Uterus (tissue), 4 donors: ENCODE measurements around the gene CDH24. TPM values are rescaled to one million over a fixed set of nuclear protein-coding genes. Genes with fewer than 3 reads are reported as not detected.

Experiments used
- DNase-seq, 2 donors: peaks; one replicate each; pipeline ENCODE4 v3.0.0-alpha.2; 2019 to 2020
- H3K27ac ChIP-seq, 2 donors: fragments of 200-600 bp; sonication (generic); 1 replicate in 1 of 2; 2 replicates in 1 of 2; pipeline ENCODE4 v1.5.1; 2016 to 2018
- H3K27me3 ChIP-seq, 2 donors: fragments of 200-600 bp; sonication (generic); one replicate each; pipeline ENCODE4 v1.5.1; 2018 to 2019; ENCODE audit warnings: control low read depth in 1 of 2
- H3K36me3 ChIP-seq, 2 donors: fragments of 200-600 bp; sonication (generic); one replicate each; pipeline ENCODE4 v1.5.1; 2019; ENCODE audit warnings: control low read depth in 1 of 2
- H3K4me1 ChIP-seq, 2 donors: fragments of 200-600 bp; sonication (generic); one replicate each; pipeline ENCODE4 v1.5.1; 2018 to 2019; ENCODE audit warnings: control low read depth in 1 of 2
- H3K4me3 ChIP-seq, 2 donors: fragments of 200-600 bp; sonication (generic); 1 replicate in 1 of 2; 2 replicates in 1 of 2; pipeline ENCODE4 v1.5.1; 2018 to 2019; ENCODE audit warnings: mild to moderate bottlenecking in 1 of 2
- H3K9me3 ChIP-seq, 2 donors: fragments of 200-600 bp; sonication (generic); one replicate each; pipeline ENCODE4 v1.5.1; 2019; ENCODE audit warnings: control low read depth in 1 of 2
- CTCF ChIP-seq, 4 experiments: fragments of 200-600 bp in 2 of 4; fragments of 450-650 bp in 2 of 4; sonication (generic) in 2 of 4; IDR thresholded peaks; one replicate each; pipeline ENCODE4 v1.5.1; 2016 to 2019; ENCODE audit warnings: antibody characterized with exemption in 4 of 4, mild to moderate bottlenecking in 2 of 4, moderate library complexity in 1 of 4
- POLR2A ChIP-seq, 2 donors: fragments of 450-650 bp; IDR thresholded peaks; one replicate each; pipeline ENCODE4 v1.6.1; 2016; ENCODE audit warnings: antibody characterized with exemption in 2 of 2, mild to moderate bottlenecking in 1 of 2, moderate library complexity in 1 of 2
- intact Hi-C: fragments of 100-400 bp; cut with DNase I; formaldehyde crosslinking; loops from one replicate; pipeline ENCODE4 v1.15.1; 2023; ENCODE audit warnings: low total_unique reads
- total RNA-seq, 4 donors: library from RNA; depleted of rRNA in 3 of 4; stranded (reverse); fragments of >200 nt in 3 of 4; gene quantifications; one replicate each; pipeline versions ENCODE4 v1.1.0 to v1.2.4, GENCODE V29; 2014 to 2023
- donor health status: DM: yes; HTN: yes; CAD: no.

The CDH24 gene
- total RNA-seq, 4 donors from 2014 or later: 6.5 to 18.0 (median 13.8) TPM

GRCh38 chr14:23035303-23036144 lies 21.8 kb downstream of the CDH24 start:
- H3K4me1 ChIP-seq: peaks cover 0 to 7% of the 10 kb centered on the region in 2 donors
- no peaks in the 10 kb centered on the region for H3K9me3 ChIP-seq
- intact Hi-C loops: no loop called here
- TF ChIP-seq POLR2A (IDR thresholded peaks at IDR 0.05) (no peak), CTCF (IDR thresholded peaks at IDR 0.05) (peak in 1 of 4 experiments; percentile 48)
- H3K27ac ChIP-seq: peak overlapping the region; percentile 90 to 93
- DNase-seq: no peak
- H3K27me3 ChIP-seq: no peaks in the 10 kb centered on the region
- no peaks in the 10 kb centered on the region for H3K36me3 ChIP-seq
- H3K4me3 ChIP-seq: peak overlapping the region; percentile 63 to 77

- Histone ChIP-seq H3K36me3 (no peaks in the 10 kb centered on the region), H3K4me1 (peaks cover 0 to 7% of the 10 kb centered on the region in 2 donors), H3K9me3 (no peaks in the 10 kb centered on the region), H3K27me3 (no peaks in the 10 kb centered on the region), H3K27ac (peak within 1 kb of the TSS; percentile 90 to 93), H3K4me3 (peak within 1 kb of the TSS; percentile 63 to 77)
- peak; percentile 87 to 93 for DNase-seq
- intact Hi-C loops: no loop called here
- TF ChIP-seq CTCF (IDR thresholded peaks at IDR 0.05) (peak in 3 of 4 experiments; percentile 14 to 18 (median 14)), POLR2A (IDR thresholded peaks at IDR 0.05) (peak in 1 of 2 donors; percentile 31)
Observed at GRCh38 chr14:23034498-23035302, 22.6 kb downstream of the CDH24 start, which contains the start of gene PSMB5. Gene PSMB5, minus strand, starts transcription at chr14:23034900. Its CDS starts 19 bp downstream, at chr14:23034881.

- TF ChIP-seq POLR2A (IDR thresholded peaks at IDR 0.05) (no peak), CTCF (IDR thresholded peaks at IDR 0.05) (no peak)
- Histone ChIP-seq H3K27ac (peak overlapping the region; percentile 90 to 93), H3K36me3 (no peaks in the 10 kb centered on the region), H3K4me3 (peak overlapping the region; percentile 63 to 77), H3K4me1 (peaks cover 0 to 7% of the 10 kb centered on the region in 2 donors), H3K9me3 (no peaks in the 10 kb centered on the region), H3K27me3 (no peaks in the 10 kb centered on the region)
- DNase-seq: no peak
- intact Hi-C loops: no loop called here
Observed at GRCh38 chr14:23033801-23034497, 23.4 kb downstream of the CDH24 start.

- Histone ChIP-seq H3K27ac (no peak overlapping the region), H3K4me1 (peaks cover 0 to 7% of the 10 kb centered on the region in 2 donors), H3K36me3 (no peaks in the 10 kb centered on the region), H3K27me3 (no peaks in the 10 kb centered on the region), H3K4me3 (no peak overlapping the region), H3K9me3 (no peaks in the 10 kb centered on the region)
- TF ChIP-seq POLR2A (IDR thresholded peaks at IDR 0.05) (no peak), CTCF (IDR thresholded peaks at IDR 0.05) (no peak)
- no peak for DNase-seq
- intact Hi-C loops: no loop called here
Observed at GRCh38 chr14:23033251-23033727, 24.0 kb downstream of the CDH24 start.
